Mucosa of rectum (tissue), 2 donors: ENCODE results near the gene PIEZO2.
"Not testable (repeated sequence)": the region's sequence is repeated elsewhere in the genome, so short reads cannot be mapped to it uniquely, and the experiment has no call there.

Experiments used
- H3K27ac ChIP-seq, 2 donors: one replicate each; pipeline ENCODE4 v1.7.0; 2013; ENCODE audit warnings: inconsistent platforms in 2 of 2, low read depth in 2 of 2, low read length in 2 of 2
- H3K27me3 ChIP-seq, 2 donors: one replicate each; pipeline ENCODE4 v1.7.0; 2013; ENCODE audit warnings: low read length in 2 of 2; ENCODE audit not compliant: control insufficient read depth in 2 of 2, insufficient read depth in 2 of 2
- H3K36me3 ChIP-seq, 2 donors: one replicate each; pipeline ENCODE4 v1.7.0; 2013; ENCODE audit warnings: low read length in 2 of 2; ENCODE audit not compliant: control insufficient read depth in 2 of 2, insufficient read depth in 2 of 2
- H3K4me1 ChIP-seq, 2 donors: one replicate each; pipeline ENCODE4 v1.7.0; 2013; ENCODE audit warnings: low read length in 2 of 2, mild to moderate bottlenecking in 1 of 2; ENCODE audit not compliant: control insufficient read depth in 2 of 2, insufficient read depth in 2 of 2
- H3K4me3 ChIP-seq, 2 donors: one replicate each; pipeline ENCODE4 v1.7.0; 2013; ENCODE audit warnings: low read length in 2 of 2
- H3K9ac ChIP-seq, 2 donors: one replicate each; pipeline ENCODE4 v1.7.0; 2013; ENCODE audit warnings: low read length in 2 of 2, low read depth in 1 of 2, mild to moderate bottlenecking in 1 of 2
- H3K9me3 ChIP-seq, 2 donors: one replicate each; pipeline ENCODE4 v1.7.0; 2013; ENCODE audit warnings: low read length in 2 of 2; ENCODE audit not compliant: control insufficient read depth in 2 of 2
- donor health status: healthy.
- donor health status: Normal muscosa, but diverticular disease.

PIEZO2 gene

GRCh38 chr18:10679557-10680270, 469.7 kb downstream of the PIEZO2 start:
- H3K36me3 ChIP-seq: no peaks in the 10 kb centered on the region
- no peak overlapping the region for H3K9ac ChIP-seq
- H3K27me3 ChIP-seq: no peaks in the 10 kb centered on the region
- no peak overlapping the region for H3K4me3 ChIP-seq
- no peaks in the 10 kb centered on the region for H3K9me3 ChIP-seq
- H3K27ac ChIP-seq: no peak overlapping the region
- H3K4me1 ChIP-seq: no peaks in the 10 kb centered on the region

GRCh38 chr18:10671441-10671840, 477.9 kb downstream of the PIEZO2 start:
- Histone ChIP-seq H3K27me3 (no peaks in the 10 kb centered on the region), H3K9me3 (no peaks in the 10 kb centered on the region), H3K4me1 (no peaks in the 10 kb centered on the region), H3K36me3 (no peaks in the 10 kb centered on the region), H3K4me3 (no peak overlapping the region), H3K9ac (no peak overlapping the region), H3K27ac (no peak overlapping the region)

- H3K9ac ChIP-seq: no peak overlapping the region
- no peaks in the 10 kb centered on the region for H3K27me3 ChIP-seq
- H3K27ac ChIP-seq: no peak overlapping the region
- no peaks in the 10 kb centered on the region for H3K9me3 ChIP-seq
- H3K4me3 ChIP-seq: no peak overlapping the region
- no peaks in the 10 kb centered on the region for H3K36me3 ChIP-seq
- no peaks in the 10 kb centered on the region for H3K4me1 ChIP-seq
Measured at GRCh38 chr18:10670856-10671255, 478.5 kb downstream of the PIEZO2 start.

- H3K4me1 ChIP-seq: no peaks in the 10 kb centered on the region
- no peaks in the 10 kb centered on the region for H3K27me3 ChIP-seq
- no peak overlapping the region for H3K9ac ChIP-seq
- no peak overlapping the region for H3K4me3 ChIP-seq
- no peaks in the 10 kb centered on the region for H3K36me3 ChIP-seq
- H3K27ac ChIP-seq: no peak overlapping the region
- H3K9me3 ChIP-seq: no peaks in the 10 kb centered on the region
Measured at GRCh38 chr18:10669441-10670100, 479.8 kb downstream of the PIEZO2 start.

- Histone ChIP-seq H3K27me3 (no peaks in the 10 kb centered on the region), H3K4me1 (no peaks in the 10 kb centered on the region), H3K27ac (no peak overlapping the region), H3K9me3 (no peaks in the 10 kb centered on the region), H3K36me3 (no peaks in the 10 kb centered on the region), H3K4me3 (no peak overlapping the region), H3K9ac (no peak overlapping the region)
Measured at GRCh38 chr18:10663750-10664149, 485.6 kb downstream of the PIEZO2 start.

- H3K36me3 ChIP-seq: no peaks in the 10 kb centered on the region
- H3K9ac ChIP-seq: no peak overlapping the region
- H3K27me3 ChIP-seq: no peaks in the 10 kb centered on the region
- no peak overlapping the region for H3K4me3 ChIP-seq
- H3K4me1 ChIP-seq: no peaks in the 10 kb centered on the region
- no peaks in the 10 kb centered on the region for H3K9me3 ChIP-seq
- no peak overlapping the region for H3K27ac ChIP-seq
Measured at GRCh38 chr18:10661317-10661716, 488.1 kb downstream of the PIEZO2 start.

GRCh38 chr18:10660179-10660884, 489.0 kb downstream of the PIEZO2 start:
- Histone ChIP-seq H3K4me1 (no peaks in the 10 kb centered on the region), H3K27ac (no peak overlapping the region), H3K4me3 (no peak overlapping the region), H3K27me3 (no peaks in the 10 kb centered on the region), H3K9me3 (no peaks in the 10 kb centered on the region), H3K9ac (no peak overlapping the region), H3K36me3 (no peaks in the 10 kb centered on the region)

GRCh38 chr18:10659594-10659993, 489.8 kb downstream of the PIEZO2 start:
- Histone ChIP-seq H3K36me3 (no peaks in the 10 kb centered on the region), H3K9me3 (no peaks in the 10 kb centered on the region), H3K4me1 (no peaks in the 10 kb centered on the region), H3K27ac (no peak overlapping the region), H3K4me3 (no peak overlapping the region), H3K9ac (no peak overlapping the region), H3K27me3 (no peaks in the 10 kb centered on the region)

- no peaks in the 10 kb centered on the region for H3K4me1 ChIP-seq
- H3K36me3 ChIP-seq: no peaks in the 10 kb centered on the region
- no peaks in the 10 kb centered on the region for H3K9me3 ChIP-seq
- no peak overlapping the region for H3K9ac ChIP-seq
- H3K27me3 ChIP-seq: no peaks in the 10 kb centered on the region
- H3K27ac ChIP-seq: no peak overlapping the region
- H3K4me3 ChIP-seq: no peak overlapping the region
Measured at GRCh38 chr18:10659000-10659399, 490.4 kb downstream of the PIEZO2 start.

- not testable (repeated sequence) for H3K27ac ChIP-seq, H3K36me3 ChIP-seq, H3K9me3 ChIP-seq, H3K27me3 ChIP-seq, H3K4me1 ChIP-seq, H3K4me3 ChIP-seq, H3K9ac ChIP-seq
Measured at GRCh38 chr18:10644003-10644402, 505.4 kb downstream of the PIEZO2 start.
